Colonic mucosa (tissue), 4 donors: Measurements from ENCODE around the gene BIRC6. TPM values are rescaled to one million over a fixed set of nuclear protein-coding genes. Genes with fewer than 3 reads are reported as not detected.

Experiments
- DNase-seq: peaks from one replicate; pipeline ENCODE4 v3.0.0-alpha.2; 2020
- H3K27ac ChIP-seq: fragments of 200-600 bp; one replicate; pipeline ENCODE4 v1.8.0; 2021
- H3K27me3 ChIP-seq: fragments of 200-600 bp; one replicate; pipeline ENCODE4 v1.8.0; 2021
- H3K36me3 ChIP-seq: fragments of 200-600 bp; one replicate; pipeline ENCODE4 v1.8.0; 2021
- H3K4me1 ChIP-seq: fragments of 200-600 bp; one replicate; pipeline ENCODE4 v1.8.0; 2021; ENCODE audit warnings: mild to moderate bottlenecking
- H3K4me3 ChIP-seq: fragments of 200-600 bp; one replicate; pipeline ENCODE4 v1.8.0; 2021
- H3K9ac ChIP-seq, 2 donors: one replicate each; pipeline ENCODE4 v1.7.0; 2013; ENCODE audit warnings: control low read depth in 2 of 2, low read depth in 2 of 2, low read length in 2 of 2
- H3K9me3 ChIP-seq: fragments of 200-600 bp; one replicate; pipeline ENCODE4 v1.8.0; 2021
- intact Hi-C: fragments of 100-400 bp; cut with DNase I; formaldehyde crosslinking; loops from one replicate; pipeline ENCODE4 v1.14.1; 2022
- total RNA-seq, 2 donors: library from RNA; stranded (reverse); fragmentation: NEBNext Ultra II Directional in 1 of 2; extraction: Animal tissue kit (Norgen Biotek cat#: 25700) in 1 of 2; gene quantifications; one replicate each; pipeline ENCODE4 v1.2.1, GENCODE V29; 2021
- TF ChIP-seq, protein P1 (sequence below): fragments of 200-600 bp; IDR thresholded peaks from one replicate; pipeline ENCODE4 v1.8.0; 2022; ENCODE audit warnings: antibody characterized with exemption, mild to moderate bottlenecking
- donor health status: healthy.
- donor health status: DM: no; HTN: no; CAD: no.
- donor health status: DM: no; HTN: no; CAD: no.

BIRC6 gene
- total RNA-seq, 2 donors from 2014 or later: 74.6 to 93.1 TPM

DNA sequence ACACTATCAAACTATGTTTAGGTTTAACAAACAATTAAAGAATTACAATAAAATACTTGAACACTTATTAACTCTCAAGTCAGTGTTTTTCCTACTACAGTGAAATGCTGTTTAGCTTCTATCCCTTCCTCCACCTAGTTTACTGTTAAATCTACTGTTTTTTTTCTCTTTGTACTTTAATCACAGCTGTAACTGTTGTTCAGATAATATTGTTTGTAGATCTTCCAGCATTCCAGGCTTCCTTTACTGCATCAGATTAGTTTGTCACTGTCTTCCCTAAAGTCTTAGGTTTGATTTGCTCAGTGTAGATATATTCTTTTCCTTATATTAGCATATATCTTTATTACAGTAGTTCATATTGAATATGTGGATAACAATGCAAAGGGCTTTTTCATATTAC is 22.5 kb downstream of the BIRC6 start:
- intact Hi-C loops: no loop called here
- H3K27ac ChIP-seq: no peak overlapping the region
- no peaks in the 10 kb centered on the region for H3K27me3 ChIP-seq
- DNase-seq: no peak
- no peaks in the 10 kb centered on the region for H3K4me1 ChIP-seq
- H3K4me3 ChIP-seq: no peak overlapping the region
- no peaks in the 10 kb centered on the region for H3K9me3 ChIP-seq
- TF ChIP-seq, protein P1, sequence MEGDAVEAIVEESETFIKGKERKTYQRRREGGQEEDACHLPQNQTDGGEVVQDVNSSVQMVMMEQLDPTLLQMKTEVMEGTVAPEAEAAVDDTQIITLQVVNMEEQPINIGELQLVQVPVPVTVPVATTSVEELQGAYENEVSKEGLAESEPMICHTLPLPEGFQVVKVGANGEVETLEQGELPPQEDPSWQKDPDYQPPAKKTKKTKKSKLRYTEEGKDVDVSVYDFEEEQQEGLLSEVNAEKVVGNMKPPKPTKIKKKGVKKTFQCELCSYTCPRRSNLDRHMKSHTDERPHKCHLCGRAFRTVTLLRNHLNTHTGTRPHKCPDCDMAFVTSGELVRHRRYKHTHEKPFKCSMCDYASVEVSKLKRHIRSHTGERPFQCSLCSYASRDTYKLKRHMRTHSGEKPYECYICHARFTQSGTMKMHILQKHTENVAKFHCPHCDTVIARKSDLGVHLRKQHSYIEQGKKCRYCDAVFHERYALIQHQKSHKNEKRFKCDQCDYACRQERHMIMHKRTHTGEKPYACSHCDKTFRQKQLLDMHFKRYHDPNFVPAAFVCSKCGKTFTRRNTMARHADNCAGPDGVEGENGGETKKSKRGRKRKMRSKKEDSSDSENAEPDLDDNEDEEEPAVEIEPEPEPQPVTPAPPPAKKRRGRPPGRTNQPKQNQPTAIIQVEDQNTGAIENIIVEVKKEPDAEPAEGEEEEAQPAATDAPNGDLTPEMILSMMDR: no peak
- no peaks in the 10 kb centered on the region for H3K36me3 ChIP-seq
- H3K9ac ChIP-seq: no peak overlapping the region

DNA sequence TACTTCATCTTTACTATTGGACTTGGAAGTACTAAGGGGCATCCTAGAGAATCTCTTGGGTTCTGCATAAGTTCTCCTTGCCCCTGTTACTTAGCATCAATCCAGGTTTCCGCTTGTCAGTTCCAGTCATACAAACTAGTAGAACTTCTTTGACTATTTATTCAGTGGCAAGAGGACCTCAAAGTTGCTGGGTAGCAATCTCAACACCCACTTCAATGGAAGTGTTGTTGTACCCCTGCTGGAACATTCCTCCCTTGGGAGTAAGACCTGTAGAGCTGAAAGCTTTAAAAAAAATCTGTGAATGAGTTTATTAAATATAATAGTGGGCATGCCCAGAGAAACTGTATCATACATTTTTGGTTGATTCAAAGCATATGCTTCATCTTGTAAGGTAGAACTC is 27.0 kb downstream of the BIRC6 start:
- TF ChIP-seq, protein P1: no peak
- no peaks in the 10 kb centered on the region for H3K36me3 ChIP-seq
- intact Hi-C loops: no loop called here

DNA sequence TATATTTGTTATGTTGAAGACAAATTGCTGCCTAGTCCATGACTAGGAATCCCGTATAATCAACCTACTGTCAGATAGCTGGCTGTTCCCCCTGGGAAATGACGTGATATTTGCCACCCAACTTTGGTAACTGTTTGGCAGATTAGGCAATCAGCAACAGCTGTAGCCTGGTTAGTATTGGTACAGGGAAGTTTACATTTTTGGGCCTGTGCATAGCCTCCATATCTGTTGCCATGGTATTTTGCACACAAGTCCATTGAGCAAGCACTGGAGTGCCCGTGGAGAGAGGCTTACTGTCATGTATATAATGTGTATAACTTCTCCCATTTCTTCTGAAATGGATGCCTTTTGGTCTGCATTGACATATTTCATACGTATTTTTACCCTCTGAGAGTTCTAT is 27.7 kb downstream of the BIRC6 start:
- H3K4me1 ChIP-seq: no peaks in the 10 kb centered on the region
- no peak overlapping the region for H3K9ac ChIP-seq
- H3K4me3 ChIP-seq: no peak overlapping the region
- H3K27me3 ChIP-seq: no peaks in the 10 kb centered on the region
- H3K9me3 ChIP-seq: no peaks in the 10 kb centered on the region
- H3K36me3 ChIP-seq: no peaks in the 10 kb centered on the region
- TF ChIP-seq, protein P1: no peak
- intact Hi-C loops: no loop called here
- no peak for DNase-seq
- no peak overlapping the region for H3K27ac ChIP-seq

More for the DNA sequence above, 27.0 kb downstream of the BIRC6 start:
- H3K27me3 ChIP-seq: no peaks in the 10 kb centered on the region
- no peaks in the 10 kb centered on the region for H3K4me1 ChIP-seq
- H3K4me3 ChIP-seq: no peak overlapping the region
- no peak overlapping the region for H3K27ac ChIP-seq
- no peaks in the 10 kb centered on the region for H3K9me3 ChIP-seq
- H3K9ac ChIP-seq: no peak overlapping the region
- no peak for DNase-seq

DNA sequence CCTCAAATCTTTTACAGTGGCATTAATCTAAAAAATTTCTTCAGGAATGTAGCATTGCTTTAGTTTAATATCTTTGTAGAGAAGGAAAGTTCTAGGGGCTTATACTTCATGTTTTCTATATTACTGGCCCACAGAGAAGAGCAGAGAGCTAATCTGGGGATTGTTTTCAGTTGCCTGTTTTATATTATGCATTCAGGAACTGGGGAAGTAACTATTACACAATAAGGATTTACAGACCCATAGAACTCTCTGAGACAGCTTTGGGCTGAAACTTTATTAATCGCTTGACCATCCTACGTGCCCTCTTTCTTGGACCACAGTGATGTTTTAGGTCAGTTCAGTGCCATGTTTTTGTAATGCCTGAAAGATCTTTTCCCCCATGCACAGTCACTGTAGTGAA is 29.9 kb downstream of the BIRC6 start:
- H3K9ac ChIP-seq: no peak overlapping the region
- DNase-seq: no peak
- H3K4me1 ChIP-seq: no peaks in the 10 kb centered on the region
- TF ChIP-seq, protein P1: no peak
- no peaks in the 10 kb centered on the region for H3K27me3 ChIP-seq
- H3K36me3 ChIP-seq: no peaks in the 10 kb centered on the region
- no peaks in the 10 kb centered on the region for H3K9me3 ChIP-seq
- H3K27ac ChIP-seq: no peak overlapping the region
- intact Hi-C loops: no loop called here
- no peak overlapping the region for H3K4me3 ChIP-seq

DNA sequence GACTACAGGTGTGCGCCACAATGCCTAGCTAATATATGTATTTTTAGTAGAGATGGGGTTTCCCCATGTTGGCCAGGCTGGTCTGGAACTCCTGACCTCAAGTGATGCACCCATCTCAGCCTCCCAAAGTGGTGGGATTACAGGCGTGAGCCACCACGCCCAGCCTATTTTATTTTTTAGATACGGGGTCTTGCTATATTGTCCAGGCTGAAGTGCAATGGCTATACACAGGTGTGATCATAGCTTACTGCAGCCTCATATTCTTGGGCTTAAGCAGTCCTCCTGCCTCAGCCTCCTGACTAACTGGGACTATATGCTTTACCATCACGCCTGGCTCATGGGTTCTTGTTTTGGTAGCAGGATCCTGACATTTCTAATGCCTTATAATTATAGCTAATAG is 42.4 kb downstream of the BIRC6 start:
- H3K4me3 ChIP-seq: no peak overlapping the region
- H3K9me3 ChIP-seq: no peaks in the 10 kb centered on the region
- no peak overlapping the region for H3K27ac ChIP-seq
- no peak for DNase-seq
- no peak overlapping the region for H3K9ac ChIP-seq
- H3K27me3 ChIP-seq: no peaks in the 10 kb centered on the region
- H3K36me3 ChIP-seq: peaks cover 20% of the 10 kb centered on the region
- H3K4me1 ChIP-seq: no peaks in the 10 kb centered on the region
- intact Hi-C loops: no loop called here
- TF ChIP-seq, protein P1: no peak

DNA sequence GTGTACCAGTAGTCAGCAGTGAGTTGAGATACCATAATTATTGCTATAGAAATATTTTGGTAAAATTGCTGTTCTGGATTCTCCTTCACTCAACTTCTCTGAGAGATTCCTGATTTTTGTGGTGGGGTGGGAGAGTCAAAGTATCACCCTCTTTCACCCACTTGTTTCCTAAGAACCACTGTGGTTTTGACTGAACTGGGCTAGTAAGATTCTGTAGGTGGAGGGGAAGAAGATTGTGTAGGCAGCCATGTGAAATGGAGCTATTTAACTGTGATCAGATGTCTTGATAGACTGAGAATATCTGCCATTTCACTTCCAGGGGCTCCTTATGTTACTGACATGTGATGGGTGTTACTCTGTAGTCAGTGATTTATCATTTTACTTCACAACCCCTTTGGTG is 45.3 kb downstream of the BIRC6 start:
- Histone ChIP-seq H3K4me1 (no peaks in the 10 kb centered on the region), H3K4me3 (no peak overlapping the region), H3K27me3 (no peaks in the 10 kb centered on the region), H3K9ac (no peak overlapping the region), H3K36me3 (peaks cover 7% of the 10 kb centered on the region), H3K9me3 (no peaks in the 10 kb centered on the region), H3K27ac (no peak overlapping the region)
- intact Hi-C loops: no loop called here
- no peak for DNase-seq
- TF ChIP-seq, protein P1: no peak
